ENCODE data around the gene TMC1. TPM values are rescaled to one million over a fixed set of nuclear protein-coding genes. Genes with fewer than 3 reads are reported as not detected.

TMC1 gene
- total and polyA plus RNA-seq, 2 of the 8 experiments (the other 6 are each of a cell fraction or from before 2014, with no cell fraction given), result 0.95 to 0.98 TPM

DNA sequence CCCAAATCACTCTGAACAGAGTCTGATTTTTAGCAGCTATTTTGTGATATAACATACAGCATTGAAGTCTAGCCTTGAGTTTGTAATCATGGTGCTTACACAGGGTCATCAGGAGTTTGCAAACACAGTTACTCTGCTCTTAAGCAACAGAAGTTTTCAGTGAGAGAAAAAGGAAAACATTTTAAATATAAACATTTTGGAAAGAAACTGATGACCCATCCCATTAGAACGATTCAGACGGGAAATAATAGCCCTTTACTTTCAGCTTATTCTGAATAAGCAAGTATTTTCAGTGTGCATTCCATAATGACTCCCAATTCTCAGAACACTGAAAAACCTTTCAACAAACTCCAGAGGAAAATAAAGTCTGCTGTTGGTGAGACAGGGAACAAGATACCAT is 46.7 kb upstream of the TMC1 start:
- Histone ChIP-seq H2AK5ac (ENCODE audit: low read depth, low read length) (no peak overlapping the region), H4K5ac (ENCODE audit: insufficient read length, low read depth, low read length) (no peak overlapping the region), H3K23me2 (ENCODE audit: low read depth, low read length) (no peaks in the 10 kb centered on the region), H2BK5ac (ENCODE audit: low read depth, low read length) (no peak overlapping the region), H3K9me3 (ENCODE audit: insufficient read depth in 2 of 2, low read depth in 1 of 2, low read length in 1 of 2) (no peaks in the 10 kb centered on the region), H3K14ac (ENCODE audit: insufficient read length) (no peak overlapping the region), H3K4ac (replicated peaks; ENCODE audit: insufficient read length, low read depth, low read length) (no peak overlapping the region), H3K4me3 (ENCODE audit: extremely low read depth in 1 of 4, insufficient read depth in 2 of 4, low read depth in 3 of 4, low read length in 4 of 4) (no peak overlapping the region), H4K20me1 (replicated peaks in 1 of 2; ENCODE audit: control insufficient read depth in 1 of 2, insufficient read depth in 2 of 2, low read length in 2 of 2) (no peaks in the 10 kb centered on the region), H3K18ac (ENCODE audit: extremely low read depth, low read length) (no peak overlapping the region), H3K9ac (replicated peaks in 1 of 4; ENCODE audit: extremely low read depth in 1 of 4, low read depth in 3 of 4, low read length in 3 of 4) (no peak overlapping the region), H2BK12ac (ENCODE audit: low read depth, low read length) (no peak overlapping the region), H3K79me2 (ENCODE audit: control insufficient read depth in 1 of 2, insufficient read depth in 2 of 2, low read length in 2 of 2) (no peaks in the 10 kb centered on the region), H3K27ac (ENCODE audit: low read depth, low read length) (no peak overlapping the region), H3K36me3 (ENCODE audit: control insufficient read depth in 2 of 4, insufficient read depth in 4 of 4, low read length in 3 of 4) (no peaks in the 10 kb centered on the region), H3K79me1 (ENCODE audit: low read depth, low read length) (no peaks in the 10 kb centered on the region), H3K56ac (replicated peaks; ENCODE audit: insufficient read length, low read depth, low read length) (no peak overlapping the region), H3K23ac (ENCODE audit: insufficient read length) (no peak overlapping the region), H3K4me1 (replicated peaks in 1 of 4; ENCODE audit: control insufficient read depth in 3 of 4, insufficient read depth in 4 of 4, low read length in 3 of 4) (peaks cover 0 to 2% (median 0%) of the 10 kb centered on the region in 4 experiments; a peak in 2 of 7 replicates), H3K27me3 (replicated peaks in 1 of 4; ENCODE audit: control insufficient read depth in 3 of 4, extremely low read depth in 1 of 4, insufficient read depth in 3 of 4, low read length in 3 of 4) (no peaks in the 10 kb centered on the region), H2BK20ac (ENCODE audit: low read length) (no peak overlapping the region), H2BK120ac (replicated peaks; ENCODE audit: low read depth, low read length) (no peak overlapping the region), H4K91ac (replicated peaks; ENCODE audit: insufficient read length, low read length) (no peak overlapping the region), H4K8ac (ENCODE audit: extremely low read depth, insufficient read depth, low read length) (no peak overlapping the region), H2BK15ac (ENCODE audit: low read length) (no peak overlapping the region), H2AFZ (ENCODE audit: low read length) (no peak overlapping the region), H3K4me2 (ENCODE audit: insufficient read depth in 1 of 2, low read depth in 2 of 2, low read length in 2 of 2) (no peak overlapping the region)
- FAIRE-seq (no peak), DNase-seq (ENCODE audit: low read depth in 1 of 2, low spot score in 2 of 2) (no peak)
- WGBS, 2 experiments (ENCODE audit: extremely low coverage in 1 of 2, insufficient coverage in 1 of 2, insufficient read length in 1 of 2, insufficient replicate concordance in 2 of 2, low coverage in 1 of 2, low lambda C conversion rate in 2 of 2, missing lambda C conversion rate in 1 of 2), result 85% methylated on average over 2 of the region's 2 CpGs; no CpG with 5 or more reads in 1 of the 2 experiments
- CTCF ChIA-PET (ENCODE audit: partially characterized antibody), result interaction anchor here (1.2 to 1.8 kb wide), 2 partner anchors 10 to 118 kb away, joined by 3 to 4 read pairs; no protein-coding TSS in a partner anchor
- POLR2A ChIA-PET (ENCODE audit: partially characterized antibody), result interaction anchor here (1.1 kb wide), 1 partner anchor 112 kb away, joined by 4 read pairs; no protein-coding TSS in a partner anchor
- TF ChIP-seq EZH2 (IDR thresholded peaks at IDR 0.05; ENCODE audit: low read depth, low read length, severe bottlenecking), result no peak
- TF ChIP-seq, protein P1, sequence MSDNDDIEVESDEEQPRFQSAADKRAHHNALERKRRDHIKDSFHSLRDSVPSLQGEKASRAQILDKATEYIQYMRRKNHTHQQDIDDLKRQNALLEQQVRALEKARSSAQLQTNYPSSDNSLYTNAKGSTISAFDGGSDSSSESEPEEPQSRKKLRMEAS (IDR thresholded peaks at IDR 0.05), result no peak
- TF ChIP-seq POU5F1 (IDR thresholded peaks at IDR 0.05; ENCODE audit: low read depth, low read length), result no peak
- TF ChIP-seq, protein P2, sequence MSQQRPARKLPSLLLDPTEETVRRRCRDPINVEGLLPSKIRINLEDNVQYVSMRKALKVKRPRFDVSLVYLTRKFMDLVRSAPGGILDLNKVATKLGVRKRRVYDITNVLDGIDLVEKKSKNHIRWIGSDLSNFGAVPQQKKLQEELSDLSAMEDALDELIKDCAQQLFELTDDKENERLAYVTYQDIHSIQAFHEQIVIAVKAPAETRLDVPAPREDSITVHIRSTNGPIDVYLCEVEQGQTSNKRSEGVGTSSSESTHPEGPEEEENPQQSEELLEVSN (IDR thresholded peaks at IDR 0.05), result no peak
- TF ChIP-seq CBX5 (IDR thresholded peaks at IDR 0.05; ENCODE audit: low read depth, low read length), result no peak
- TF ChIP-seq HDAC6 (IDR thresholded peaks at IDR 0.05; ENCODE audit: low read depth, low read length), result no peak
- no peak for TF ChIP-seq CHD1 (IDR thresholded peaks at IDR 0.05; ENCODE audit: low read depth, low read length)
- TF ChIP-seq BACH1 (IDR thresholded peaks at IDR 0.05; ENCODE audit: low read length), result no peak
- TF ChIP-seq ZNF274 (IDR thresholded peaks at IDR 0.05; ENCODE audit: borderline replicate concordance, extremely low read depth, low read length), result no peak
- TF ChIP-seq BCL11A (IDR thresholded peaks at IDR 0.05; ENCODE audit: low read depth in 2 of 2, low read length in 2 of 2), result no peak
- no peak for TF ChIP-seq POLR2A (IDR thresholded peaks at IDR 0.05; ENCODE audit: control extremely low read depth in 1 of 2, low read depth in 2 of 2, low read length in 2 of 2)
- TF ChIP-seq CBX8 (IDR thresholded peaks at IDR 0.05; ENCODE audit: borderline replicate concordance, low read depth, low read length), result no peak

Data from H1 (cell line).